Duodenal mucosa (tissue), 2 donors: Measurements from ENCODE around the gene PAPSS1.

Experiments
- H3K27ac ChIP-seq: one replicate; pipeline ENCODE4 v1.7.0; 2013; ENCODE audit warnings: low read depth, low read length
- H3K27me3 ChIP-seq, 2 donors: one replicate each; pipeline ENCODE4 v1.7.0; 2013; ENCODE audit warnings: low read length in 2 of 2, control low read depth in 1 of 2; ENCODE audit not compliant: insufficient read depth in 2 of 2, control insufficient read depth in 1 of 2
- H3K36me3 ChIP-seq, 2 donors: one replicate each; pipeline ENCODE4 v1.7.0; 2013; ENCODE audit warnings: low read length in 2 of 2, control low read depth in 1 of 2; ENCODE audit not compliant: insufficient read depth in 2 of 2, control insufficient read depth in 1 of 2
- H3K4me1 ChIP-seq, 2 donors: one replicate each; pipeline ENCODE4 v1.7.0; 2013; ENCODE audit warnings: low read length in 2 of 2, control low read depth in 1 of 2; ENCODE audit not compliant: insufficient read depth in 2 of 2, control insufficient read depth in 1 of 2
- H3K4me3 ChIP-seq, 2 donors: one replicate each; pipeline ENCODE4 v1.7.0; 2013; ENCODE audit warnings: low read length in 2 of 2, low read depth in 1 of 2
- H3K9ac ChIP-seq, 2 donors: one replicate each; pipeline ENCODE4 v1.7.0; 2013; ENCODE audit warnings: low read length in 2 of 2, low read depth in 1 of 2
- H3K9me3 ChIP-seq, 2 donors: one replicate each; pipeline ENCODE4 v1.7.0; 2013; ENCODE audit warnings: low read length in 2 of 2, control low read depth in 1 of 2; ENCODE audit not compliant: control insufficient read depth in 1 of 2

Gene PAPSS1

GRCh38 chr4:107719922-107720722 lies at the start of gene PAPSS1:
PAPSS1 (minus strand) TSS chr4:107720234; CDS start chr4:107720179, 55 bp downstream.
- Histone ChIP-seq H3K4me1 (peaks cover 13 to 19% of the 10 kb centered on the region in 2 donors), H3K27ac (peak within 1 kb of the TSS; percentile 82), H3K4me3 (peak within 1 kb of the TSS; percentile 67 to 91), H3K9me3 (no peaks in the 10 kb centered on the region), H3K9ac (peak within 1 kb of the TSS; percentile 67 to 85), H3K27me3 (no peaks in the 10 kb centered on the region), H3K36me3 (no peaks in the 10 kb centered on the region)

DNA sequence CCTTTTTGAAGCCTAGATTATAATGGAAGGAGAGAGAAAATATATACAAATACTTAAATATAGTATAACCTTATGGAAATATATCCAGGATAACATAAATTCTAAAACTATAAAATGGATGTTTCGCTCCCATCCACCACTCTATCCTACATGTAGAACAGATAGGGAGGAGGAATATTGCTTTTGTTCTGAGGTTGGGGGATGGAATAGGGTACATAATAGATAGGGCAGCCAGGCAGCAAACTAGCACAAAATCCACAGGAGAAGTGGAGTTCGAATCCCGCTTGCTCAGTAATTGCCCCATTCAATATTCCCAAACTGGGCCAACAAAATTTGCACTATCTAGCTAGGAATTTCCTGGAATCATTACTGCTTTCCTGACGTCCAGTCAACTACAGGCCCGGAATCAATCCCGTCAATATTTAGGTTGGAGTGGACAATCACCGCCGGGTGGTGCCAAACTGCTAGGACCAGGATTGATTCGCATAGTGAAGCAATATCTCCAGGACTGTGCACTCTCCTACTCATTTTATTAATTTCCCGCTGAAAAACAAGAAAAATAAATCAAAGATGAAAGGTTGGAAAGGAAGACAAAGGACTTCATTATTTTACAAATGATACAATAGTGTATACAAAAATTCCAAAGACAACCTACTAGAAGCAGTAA lies 40.4 kb upstream of the PAPSS1 start:
- Histone ChIP-seq H3K9ac (no peak overlapping the region), H3K27me3 (no peaks in the 10 kb centered on the region), H3K9me3 (no peaks in the 10 kb centered on the region), H3K4me3 (no peak overlapping the region), H3K27ac (no peak overlapping the region), H3K4me1 (peaks cover 6 to 7% of the 10 kb centered on the region in 2 donors), H3K36me3 (no peaks in the 10 kb centered on the region)

- Histone ChIP-seq H3K9me3 (no peaks in the 10 kb centered on the region), H3K4me3 (no peak overlapping the region), H3K4me1 (peaks cover 6 to 7% of the 10 kb centered on the region in 2 donors), H3K36me3 (no peaks in the 10 kb centered on the region), H3K9ac (no peak overlapping the region), H3K27me3 (peaks cover 0 to 4% of the 10 kb centered on the region in 2 donors), H3K27ac (no peak overlapping the region)
Measured at GRCh38 chr4:107757864-107758476, 37.9 kb upstream of the PAPSS1 start.

- H3K9me3 ChIP-seq, result no peaks in the 10 kb centered on the region
- H3K27me3 ChIP-seq, result peaks cover 3 to 4% of the 10 kb centered on the region in 2 donors
Measured at GRCh38 chr4:107757283-107757682, 37.2 kb upstream of the PAPSS1 start.

GRCh38 chr4:107755841-107756356 lies 35.9 kb upstream of the PAPSS1 start:
- Histone ChIP-seq H3K27me3 (peaks cover 4% of the 10 kb centered on the region in 2 donors), H3K9ac (no peak overlapping the region), H3K4me1 (peaks cover 6 to 7% of the 10 kb centered on the region in 2 donors), H3K36me3 (no peaks in the 10 kb centered on the region), H3K4me3 (no peak overlapping the region), H3K9me3 (no peaks in the 10 kb centered on the region), H3K27ac (no peak overlapping the region)

More at GRCh38 chr4:107757283-107757682, 37.2 kb upstream of the PAPSS1 start:
- H3K4me1 ChIP-seq, result peaks cover 6 to 7% of the 10 kb centered on the region in 2 donors
- H3K36me3 ChIP-seq, result no peaks in the 10 kb centered on the region
- H3K9ac ChIP-seq, result no peak overlapping the region
- no peak overlapping the region for H3K4me3 ChIP-seq
- no peak overlapping the region for H3K27ac ChIP-seq

- Histone ChIP-seq H3K36me3 (no peaks in the 10 kb centered on the region), H3K27me3 (peaks cover 4% of the 10 kb centered on the region in 2 donors), H3K9me3 (no peaks in the 10 kb centered on the region), H3K9ac (no peak overlapping the region), H3K4me3 (no peak overlapping the region), H3K4me1 (peaks cover 6 to 7% of the 10 kb centered on the region in 2 donors), H3K27ac (no peak overlapping the region)
Measured at GRCh38 chr4:107751670-107752069, 31.6 kb upstream of the PAPSS1 start.

- Histone ChIP-seq H3K4me3 (no peak overlapping the region), H3K27ac (no peak overlapping the region), H3K4me1 (no peaks in the 10 kb centered on the region), H3K36me3 (no peaks in the 10 kb centered on the region), H3K27me3 (peaks cover 0 to 4% of the 10 kb centered on the region in 2 donors), H3K9me3 (peaks cover 0 to 3% of the 10 kb centered on the region in 2 donors), H3K9ac (no peak overlapping the region)
Measured at GRCh38 chr4:107747748-107748486, 27.9 kb upstream of the PAPSS1 start.

DNA sequence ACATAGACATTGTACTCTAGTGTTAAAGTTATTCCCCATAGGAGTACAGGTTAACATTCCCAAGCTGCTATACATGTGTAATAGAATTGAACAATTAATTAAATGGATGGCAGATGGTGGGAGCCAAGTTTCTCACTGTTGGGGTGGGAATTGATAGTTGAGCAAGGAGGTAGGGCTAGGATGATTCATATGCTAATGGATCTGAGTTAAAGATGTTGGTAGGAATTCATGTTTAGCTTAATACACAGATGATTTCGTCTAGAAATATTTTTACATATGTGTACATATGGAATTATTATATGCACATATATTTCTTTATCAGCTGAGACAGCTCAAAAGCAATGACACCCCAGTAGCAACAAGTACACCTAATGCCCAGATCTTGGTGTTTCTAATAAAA lies 26.1 kb upstream of the PAPSS1 start:
- no peak overlapping the region for H3K27ac ChIP-seq
- H3K27me3 ChIP-seq, result no peaks in the 10 kb centered on the region
- H3K36me3 ChIP-seq, result no peaks in the 10 kb centered on the region
- H3K9ac ChIP-seq, result no peak overlapping the region
- H3K4me1 ChIP-seq, result no peaks in the 10 kb centered on the region
- H3K9me3 ChIP-seq, result peaks cover 0 to 3% of the 10 kb centered on the region in 2 donors
- no peak overlapping the region for H3K4me3 ChIP-seq

GRCh38 chr4:107744532-107744931 lies 24.5 kb upstream of the PAPSS1 start:
- no peaks in the 10 kb centered on the region for H3K36me3 ChIP-seq
- H3K27me3 ChIP-seq, result no peaks in the 10 kb centered on the region
- H3K9me3 ChIP-seq, result peaks cover 0 to 3% of the 10 kb centered on the region in 2 donors
- H3K4me1 ChIP-seq, result no peaks in the 10 kb centered on the region
- H3K27ac ChIP-seq, result no peak overlapping the region
- H3K9ac ChIP-seq, result no peak overlapping the region
- H3K4me3 ChIP-seq, result no peak overlapping the region
